Astrocyte (in vitro differentiated cells and primary cell): ENCODE measurements around the gene ZSWIM3.

Experiments used
- EZH2 ChIP-seq: IDR thresholded peaks from 2 replicates; pipeline ENCODE4 v1.6.1; 2012; ENCODE audit warnings: mild to moderate bottlenecking, low read length, inconsistent platforms; ENCODE audit not compliant: insufficient read depth
- TF ChIP-seq, protein P1 (sequence below): IDR thresholded peaks from 2 replicates; pipeline ENCODE4 v1.5.1; 2011; ENCODE audit warnings: low read depth, mild to moderate bottlenecking, inconsistent platforms, low read length, moderate library complexity; ENCODE audit not compliant: insufficient read depth

DNA sequence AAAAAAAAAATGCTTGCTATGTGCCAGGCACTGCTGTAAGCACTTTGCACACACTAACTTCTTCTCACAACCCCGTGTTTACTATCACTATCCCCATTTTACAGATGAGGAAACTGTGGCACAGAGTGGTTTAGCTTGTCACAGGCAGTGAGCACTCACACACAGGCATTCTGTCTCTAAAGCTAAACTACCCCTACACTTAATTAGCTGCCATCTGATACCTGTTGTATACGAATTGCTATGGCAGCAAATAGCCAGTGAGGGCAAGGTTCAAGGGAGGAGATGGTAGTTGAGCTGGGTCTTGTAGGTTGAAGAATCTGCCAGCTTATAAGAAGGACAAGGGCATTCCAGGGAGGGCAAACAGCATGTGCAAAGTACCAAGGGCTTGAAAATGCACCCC is 35.5 kb upstream of the ZSWIM3 start:
- TF ChIP-seq EZH2: no peak
- TF ChIP-seq, protein P1, sequence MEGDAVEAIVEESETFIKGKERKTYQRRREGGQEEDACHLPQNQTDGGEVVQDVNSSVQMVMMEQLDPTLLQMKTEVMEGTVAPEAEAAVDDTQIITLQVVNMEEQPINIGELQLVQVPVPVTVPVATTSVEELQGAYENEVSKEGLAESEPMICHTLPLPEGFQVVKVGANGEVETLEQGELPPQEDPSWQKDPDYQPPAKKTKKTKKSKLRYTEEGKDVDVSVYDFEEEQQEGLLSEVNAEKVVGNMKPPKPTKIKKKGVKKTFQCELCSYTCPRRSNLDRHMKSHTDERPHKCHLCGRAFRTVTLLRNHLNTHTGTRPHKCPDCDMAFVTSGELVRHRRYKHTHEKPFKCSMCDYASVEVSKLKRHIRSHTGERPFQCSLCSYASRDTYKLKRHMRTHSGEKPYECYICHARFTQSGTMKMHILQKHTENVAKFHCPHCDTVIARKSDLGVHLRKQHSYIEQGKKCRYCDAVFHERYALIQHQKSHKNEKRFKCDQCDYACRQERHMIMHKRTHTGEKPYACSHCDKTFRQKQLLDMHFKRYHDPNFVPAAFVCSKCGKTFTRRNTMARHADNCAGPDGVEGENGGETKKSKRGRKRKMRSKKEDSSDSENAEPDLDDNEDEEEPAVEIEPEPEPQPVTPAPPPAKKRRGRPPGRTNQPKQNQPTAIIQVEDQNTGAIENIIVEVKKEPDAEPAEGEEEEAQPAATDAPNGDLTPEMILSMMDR: no peak
